OCI-LY3 (cell line): ENCODE measurements around the gene SNCA.

Experiments used
- CTCF ChIP-seq: fragments of 200-600, 300-600 bp; sonication (generic); IDR thresholded peaks from 2 replicates; pipeline ENCODE4 v1.5.1; 2014; ENCODE audit warnings: antibody characterized with exemption, low read length, low read depth
- EZH2phosphoT487 ChIP-seq: fragments of 200-600 bp; shearing (Covaris generic); IDR thresholded peaks from 2 replicates; pipeline ENCODE4 v1.6.1; 2018; ENCODE audit warnings: antibody characterized with exemption, mixed run types, low read depth

- TF ChIP-seq CTCF: no peak
- TF ChIP-seq EZH2phosphoT487: no peak
These were observed 29.4 kb downstream of the SNCA start for GRCh38 chr4:89807441-89808140.
